ENCODE data around the gene CACNA1F. TPM values are rescaled to one million over a fixed set of nuclear protein-coding genes. Genes with fewer than 3 reads are reported as not detected.

CACNA1F gene
- total RNA-seq, 1 donor from 2014 or later: 0.47 TPM

DNA sequence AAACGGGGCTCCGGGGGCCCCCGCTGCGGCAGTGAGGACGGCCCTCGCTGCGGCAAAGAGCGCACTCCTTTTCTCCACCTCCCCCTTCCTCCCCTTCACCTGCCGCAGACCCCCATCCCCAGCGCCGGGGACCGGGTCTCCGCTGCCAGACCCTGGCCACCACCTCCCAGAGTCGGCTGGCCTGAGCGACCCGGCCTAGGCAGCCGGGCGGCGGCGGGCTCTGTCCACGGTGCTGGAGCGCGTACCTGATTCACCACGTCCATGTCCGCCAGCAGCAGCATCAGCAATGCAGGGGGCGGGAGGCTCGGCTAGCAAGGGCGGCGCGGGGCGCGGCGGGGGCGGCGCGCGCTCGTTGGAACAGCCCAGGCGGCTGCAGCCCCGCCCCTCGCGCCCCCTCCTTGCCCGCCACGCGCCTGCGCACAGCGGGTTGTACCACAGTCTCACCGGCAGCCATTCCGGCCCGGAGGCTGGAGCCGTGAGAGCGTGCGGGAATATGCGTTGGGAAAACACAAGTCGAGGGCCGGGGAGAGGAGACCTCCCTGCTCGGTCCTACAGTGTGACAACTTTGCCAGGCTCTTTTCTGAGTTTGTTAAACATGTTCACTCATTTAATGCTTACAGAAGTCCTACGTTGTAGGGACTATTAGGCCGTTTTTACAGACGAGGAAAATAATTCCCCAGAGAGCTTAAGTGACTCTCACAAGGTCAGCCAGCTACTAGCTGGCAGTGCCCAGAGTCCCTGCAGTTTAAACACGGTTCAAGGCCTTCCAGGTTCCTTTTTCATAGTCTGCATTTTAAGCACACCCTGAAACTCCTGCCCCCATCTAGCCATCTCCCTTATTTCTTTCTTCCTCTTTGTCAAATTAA is 33.0 kb downstream of the CACNA1F start, which contains the start of gene SYP:
Gene SYP, minus strand, starts transcription at position 288 of the 866 bp plus-strand sequence. Its CDS starts 7 bp downstream, at position 281.
- Mint-ChIP-seq H3K27me3 (ENCODE audit: unreplicated experiment) (peaks cover 12% of the 10 kb centered on the region), H3K27ac (ENCODE audit: unreplicated experiment) (peak within 1 kb of the TSS; percentile 98), H3K9me3 (ENCODE audit: unreplicated experiment) (peaks cover 12% of the 10 kb centered on the region), H3K4me1 (ENCODE audit: low read depth, unreplicated experiment) (peaks cover 15% of the 10 kb centered on the region), H3K36me3 (ENCODE audit: unreplicated experiment) (peaks cover 8% of the 10 kb centered on the region), H3K4me3 (ENCODE audit: unreplicated experiment) (peak within 1 kb of the TSS; percentile 95)
- peak; percentile 90 for DNase-seq
- TF ChIP-seq CTCF (IDR thresholded peaks at IDR 0.05; ENCODE audit: partially characterized antibody, unreplicated experiment): no peak

GRCh38 chrX:49199315-49199595 is 33.9 kb downstream of the CACNA1F start:
- H3K27me3 Mint-ChIP-seq (ENCODE audit: unreplicated experiment): peaks cover 12% of the 10 kb centered on the region
- peaks cover 15% of the 10 kb centered on the region for H3K4me1 Mint-ChIP-seq (ENCODE audit: low read depth, unreplicated experiment)
- peaks cover 12% of the 10 kb centered on the region for H3K9me3 Mint-ChIP-seq (ENCODE audit: unreplicated experiment)
- peak overlapping the region; percentile 95 for H3K4me3 Mint-ChIP-seq (ENCODE audit: unreplicated experiment)
- H3K36me3 Mint-ChIP-seq (ENCODE audit: unreplicated experiment): peaks cover 8% of the 10 kb centered on the region
- DNase-seq: no peak
- H3K27ac Mint-ChIP-seq (ENCODE audit: unreplicated experiment): peak overlapping the region; percentile 98
- TF ChIP-seq CTCF (IDR thresholded peaks at IDR 0.05; ENCODE audit: partially characterized antibody, unreplicated experiment): no peak

GRCh38 chrX:49198540-49199314 is 34.4 kb downstream of the CACNA1F start:
- peaks cover 12% of the 10 kb centered on the region for H3K9me3 Mint-ChIP-seq (ENCODE audit: unreplicated experiment)
- H3K4me1 Mint-ChIP-seq (ENCODE audit: low read depth, unreplicated experiment): peaks cover 16% of the 10 kb centered on the region
- peaks cover 8% of the 10 kb centered on the region for H3K36me3 Mint-ChIP-seq (ENCODE audit: unreplicated experiment)
- peak overlapping the region; percentile 95 for H3K4me3 Mint-ChIP-seq (ENCODE audit: unreplicated experiment)
- peaks cover 14% of the 10 kb centered on the region for H3K27me3 Mint-ChIP-seq (ENCODE audit: unreplicated experiment)
- peak; percentile 25 for DNase-seq
- peak overlapping the region; percentile 98 for H3K27ac Mint-ChIP-seq (ENCODE audit: unreplicated experiment)
- no peak for TF ChIP-seq CTCF (IDR thresholded peaks at IDR 0.05; ENCODE audit: partially characterized antibody, unreplicated experiment)

- H3K4me3 Mint-ChIP-seq (ENCODE audit: unreplicated experiment): peak overlapping the region; percentile 95
- no peak for TF ChIP-seq CTCF (IDR thresholded peaks at IDR 0.05; ENCODE audit: partially characterized antibody, unreplicated experiment)
- peaks cover 15% of the 10 kb centered on the region for H3K9me3 Mint-ChIP-seq (ENCODE audit: unreplicated experiment)
- H3K36me3 Mint-ChIP-seq (ENCODE audit: unreplicated experiment): peaks cover 8% of the 10 kb centered on the region
- DNase-seq: no peak
- H3K4me1 Mint-ChIP-seq (ENCODE audit: low read depth, unreplicated experiment): peaks cover 22% of the 10 kb centered on the region
- H3K27ac Mint-ChIP-seq (ENCODE audit: unreplicated experiment): peak overlapping the region; percentile 98
- peaks cover 14% of the 10 kb centered on the region for H3K27me3 Mint-ChIP-seq (ENCODE audit: unreplicated experiment)
Measured at GRCh38 chrX:49197543-49198087, 35.5 kb downstream of the CACNA1F start.

All from glutamatergic neuron (in vitro differentiated cells).